Osteoblast (primary cell): ENCODE measurements around the gene HOXB1. TPM values are rescaled to one million over a fixed set of nuclear protein-coding genes. Genes with fewer than 3 reads are reported as not detected.

Source experiments
- DNase-seq: peaks from one replicate; pipeline ENCODE4 v3.0.0; 2011; ENCODE audit warnings: low spot score, mixed read lengths; ENCODE audit not compliant: insufficient read length; ENCODE audit errors: missing footprints
- H2AFZ ChIP-seq: 2 replicates; pipeline ENCODE4 v1.6.0; 2011; ENCODE audit warnings: mild to moderate bottlenecking, low read length
- H3K27ac ChIP-seq: 2 replicates; pipeline ENCODE4 v1.5.1; 2011; ENCODE audit warnings: mild to moderate bottlenecking, low read depth, low read length, moderate library complexity
- H3K27me3 ChIP-seq: 2 replicates; pipeline ENCODE4 v1.6.0; 2012; ENCODE audit warnings: mild to moderate bottlenecking, control low read depth, inconsistent platforms, low read length, moderate library complexity; ENCODE audit not compliant: insufficient read depth
- H3K36me3 ChIP-seq: 2 replicates; pipeline ENCODE4 v1.5.1; 2011; ENCODE audit warnings: mild to moderate bottlenecking, low read length, control low read depth, moderate library complexity; ENCODE audit not compliant: insufficient read depth
- H3K4me1 ChIP-seq: 2 replicates; pipeline ENCODE4 v1.5.1; 2011; ENCODE audit warnings: mild to moderate bottlenecking, low read length, control low read depth, moderate library complexity; ENCODE audit not compliant: insufficient read depth
- H3K4me2 ChIP-seq: 2 replicates; pipeline ENCODE4 v1.6.0; 2011; ENCODE audit warnings: mild to moderate bottlenecking, low read length; ENCODE audit not compliant: insufficient read depth
- H3K4me3 ChIP-seq: fragments of 200-600 bp; sonication (generic); 3 replicates; pipeline ENCODE4 v1.5.1; 2012; ENCODE audit warnings: mild to moderate bottlenecking, low read length, inconsistent platforms; ENCODE audit not compliant: insufficient read depth
- H3K79me2 ChIP-seq: 2 replicates; pipeline ENCODE4 v1.6.0; 2012; ENCODE audit warnings: mild to moderate bottlenecking, low read length, control low read depth, inconsistent platforms; ENCODE audit not compliant: insufficient read depth
- H3K9me3 ChIP-seq: 2 replicates; pipeline ENCODE4 v1.5.1; 2011; ENCODE audit warnings: low read depth, low read length, control low read depth
- H4K20me1 ChIP-seq: 2 replicates; pipeline ENCODE4 v1.6.0; 2012; ENCODE audit warnings: mild to moderate bottlenecking, low read length, control low read depth; ENCODE audit not compliant: insufficient read depth
- CTCF ChIP-seq: IDR thresholded peaks from 2 replicates; pipeline ENCODE4 v1.5.1; 2011; ENCODE audit warnings: mild to moderate bottlenecking, low read depth, low read length, moderate library complexity; ENCODE audit errors: extremely low read depth
- total RNA-seq: library from RNA; depleted of rRNA; stranded (reverse); fragments of >200 nt; gene quantifications from 2 replicates; pipeline ENCODE4 v1.2.3, GENCODE V29; 2012

The HOXB1 gene
- total RNA-seq, 1 donor = not detected

- no peak overlapping the region for H3K4me2 ChIP-seq
- no peaks in the 10 kb centered on the region for H4K20me1 ChIP-seq
- no peak for TF ChIP-seq CTCF
- H3K27me3 ChIP-seq = peaks cover 21% of the 10 kb centered on the region
- H3K4me1 ChIP-seq = peaks cover 7% of the 10 kb centered on the region
- H3K36me3 ChIP-seq = no peaks in the 10 kb centered on the region
- no peaks in the 10 kb centered on the region for H3K79me2 ChIP-seq
- peak; percentile 68 for DNase-seq
- H3K9me3 ChIP-seq = no peaks in the 10 kb centered on the region
- no peak overlapping the region for H3K27ac ChIP-seq
- H3K4me3 ChIP-seq = no peak overlapping the region
- H2AFZ ChIP-seq = no peak overlapping the region
Observed at GRCh38 chr17:48498164-48498850, 32.5 kb downstream of the HOXB1 start.

GRCh38 chr17:48497103-48497502, 33.7 kb downstream of the HOXB1 start:
- H2AFZ ChIP-seq = no peak overlapping the region
- no peaks in the 10 kb centered on the region for H3K79me2 ChIP-seq
- DNase-seq = peak; percentile 76
- H3K27ac ChIP-seq = no peak overlapping the region
- H3K4me1 ChIP-seq = peaks cover 13% of the 10 kb centered on the region
- TF ChIP-seq CTCF = no peak
- H3K4me3 ChIP-seq = no peak overlapping the region
- H3K4me2 ChIP-seq = no peak overlapping the region
- H4K20me1 ChIP-seq = no peaks in the 10 kb centered on the region
- no peaks in the 10 kb centered on the region for H3K9me3 ChIP-seq
- no peaks in the 10 kb centered on the region for H3K36me3 ChIP-seq
- H3K27me3 ChIP-seq = peaks cover 16% of the 10 kb centered on the region

GRCh38 chr17:48494335-48494734, 36.5 kb downstream of the HOXB1 start:
- H3K79me2 ChIP-seq = no peaks in the 10 kb centered on the region
- H3K36me3 ChIP-seq = no peaks in the 10 kb centered on the region
- no peaks in the 10 kb centered on the region for H3K9me3 ChIP-seq
- no peak overlapping the region for H3K4me3 ChIP-seq
- peak; percentile 89 for DNase-seq
- H4K20me1 ChIP-seq = no peaks in the 10 kb centered on the region
- H3K4me1 ChIP-seq = peaks cover 13% of the 10 kb centered on the region
- peaks cover 6% of the 10 kb centered on the region for H3K27me3 ChIP-seq
- no peak for TF ChIP-seq CTCF
- H3K4me2 ChIP-seq = no peak overlapping the region
- no peak overlapping the region for H3K27ac ChIP-seq
- no peak overlapping the region for H2AFZ ChIP-seq

GRCh38 chr17:48492401-48493298, 38.2 kb downstream of the HOXB1 start:
- TF ChIP-seq CTCF = peak; percentile 69
- Histone ChIP-seq H3K9me3 (no peaks in the 10 kb centered on the region), H3K36me3 (no peaks in the 10 kb centered on the region), H4K20me1 (no peaks in the 10 kb centered on the region), H3K27me3 (peaks cover 6% of the 10 kb centered on the region), H3K4me3 (peak overlapping the region; percentile 67), H3K4me1 (peaks cover 13% of the 10 kb centered on the region), H2AFZ (peak overlapping the region; percentile 86), H3K4me2 (peak overlapping the region; percentile 90), H3K27ac (no peak overlapping the region), H3K79me2 (no peaks in the 10 kb centered on the region)
- peak; percentile 92 for DNase-seq
